GM19025 (cell line): ENCODE measurements around the gene ZNF823.

Experiments
- ATAC-seq: cut with Tn5 transposase; IDR thresholded peaks from one replicate; pipeline ENCODE4 v1.9.1; 2021; ENCODE audit warnings: mild to moderate bottlenecking, low read depth, moderate library complexity; ENCODE audit not compliant: unreplicated experiment

ZNF823 gene

DNA sequence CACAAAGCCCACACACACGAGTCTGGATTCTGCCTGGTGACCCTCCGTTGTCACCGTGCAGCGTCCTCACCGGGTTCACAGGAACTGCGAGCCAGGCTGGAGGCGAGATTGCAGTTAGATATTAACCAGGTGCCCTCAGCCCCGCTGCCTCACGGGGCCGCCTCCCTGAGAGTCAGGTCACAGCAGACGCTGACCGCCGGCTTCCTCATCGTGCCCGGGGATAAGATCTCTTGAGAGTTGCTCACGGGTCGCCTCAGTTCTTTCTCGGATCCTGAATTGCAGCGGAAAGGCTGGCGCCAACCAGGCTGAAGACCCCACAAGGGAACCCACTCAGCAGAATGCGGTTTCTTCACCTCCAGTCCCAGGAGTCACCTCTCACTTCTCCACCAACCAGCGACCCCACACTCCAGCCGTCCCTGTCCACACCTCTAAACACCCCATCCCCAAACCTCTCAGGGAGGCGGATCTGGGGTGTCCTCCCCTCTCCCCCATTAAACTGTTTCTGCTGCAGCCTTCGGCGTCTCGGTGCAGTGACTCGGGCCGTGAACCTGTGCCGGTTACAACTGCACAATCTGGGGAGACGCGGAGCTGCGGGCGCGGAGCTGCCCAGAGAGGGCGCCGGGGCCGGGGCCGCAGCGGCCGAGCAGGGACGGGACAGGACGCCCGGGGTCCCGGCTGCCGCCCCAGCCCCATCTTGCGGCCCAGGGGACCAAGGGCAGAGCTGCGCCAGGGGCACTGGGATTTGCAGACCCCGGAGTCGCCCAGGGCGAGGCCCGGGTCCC lies 591 bp downstream of the ZNF823 start:
- ATAC-seq: peak; percentile 30

DNA sequence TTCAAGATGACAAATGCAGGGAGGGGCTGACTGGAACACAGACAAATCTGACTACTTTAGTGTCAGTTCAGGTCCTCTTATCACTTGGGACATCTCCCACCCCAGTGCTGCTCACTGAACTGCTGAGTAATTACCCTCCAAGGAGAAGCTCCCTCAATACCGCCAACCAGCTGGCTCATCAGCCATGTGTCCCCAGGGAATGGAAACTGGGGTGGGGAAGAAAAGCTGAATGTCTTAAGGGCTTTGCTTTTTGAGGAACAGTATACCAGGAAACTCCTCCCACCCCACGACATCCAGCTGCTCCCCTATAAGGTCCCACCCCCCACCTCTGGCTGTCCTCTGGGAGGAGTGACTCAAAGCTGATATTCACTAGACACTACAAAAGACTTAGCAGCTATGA lies 2.0 kb downstream of the ZNF823 start:
- no peak for ATAC-seq

DNA sequence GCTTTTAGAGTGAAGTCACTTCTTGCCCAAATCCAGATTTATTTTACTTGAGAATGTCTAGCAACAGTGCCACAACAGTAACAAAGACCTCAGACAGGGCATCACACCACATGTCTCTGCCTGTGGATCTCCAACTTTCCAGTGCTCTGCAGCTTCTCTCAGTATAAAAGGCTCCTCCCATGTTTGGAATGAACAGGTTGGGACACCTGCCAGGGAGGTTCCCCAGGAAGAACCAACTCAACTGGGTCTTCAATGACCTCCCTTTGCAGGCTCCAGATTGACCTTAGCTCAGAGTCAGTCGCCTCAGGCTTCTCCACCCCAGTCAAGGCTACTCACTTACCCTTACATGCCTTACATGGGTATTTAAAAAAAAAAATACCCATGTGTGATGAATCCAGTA lies 3.4 kb downstream of the ZNF823 start:
- no peak for ATAC-seq

DNA sequence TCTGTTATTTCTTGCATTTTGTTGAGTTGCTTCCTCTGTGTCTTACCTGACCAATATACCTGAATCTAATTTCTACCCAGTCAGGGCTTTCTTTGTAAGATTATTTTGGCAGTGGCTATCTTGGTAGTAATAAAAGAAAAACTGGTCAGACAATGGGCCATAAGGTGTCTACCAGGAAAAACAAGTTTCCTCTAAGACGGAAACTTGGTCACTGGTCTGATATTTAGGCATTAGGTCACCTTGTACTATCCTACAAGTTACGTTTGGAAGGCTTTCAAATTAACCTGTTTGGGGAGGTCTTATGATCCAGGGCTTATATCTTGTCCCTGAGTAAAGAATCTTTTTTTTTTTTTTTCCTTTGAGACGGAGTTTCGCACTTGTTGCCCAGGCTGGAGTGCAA lies 9.2 kb downstream of the ZNF823 start:
- no peak for ATAC-seq

DNA sequence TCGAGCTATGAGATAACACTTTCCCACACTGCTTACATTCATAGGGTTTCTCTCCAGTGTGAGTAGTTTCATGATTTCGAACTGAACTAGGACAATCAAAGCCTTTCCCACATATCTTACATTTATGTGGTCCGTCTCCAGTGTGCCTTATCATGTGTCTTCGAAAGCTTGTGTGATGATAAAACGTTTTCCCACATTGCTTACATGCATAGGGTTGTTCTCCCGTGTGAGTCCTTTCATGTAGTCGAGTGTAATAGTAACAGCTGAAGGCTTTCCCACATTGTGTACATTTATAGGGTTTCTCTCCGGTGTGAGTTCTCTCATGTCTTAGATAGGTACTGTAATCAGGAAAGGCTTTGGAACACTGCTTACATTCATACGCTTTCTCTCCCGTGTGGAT lies 16.3 kb downstream of the ZNF823 start:
- no peak for ATAC-seq

DNA sequence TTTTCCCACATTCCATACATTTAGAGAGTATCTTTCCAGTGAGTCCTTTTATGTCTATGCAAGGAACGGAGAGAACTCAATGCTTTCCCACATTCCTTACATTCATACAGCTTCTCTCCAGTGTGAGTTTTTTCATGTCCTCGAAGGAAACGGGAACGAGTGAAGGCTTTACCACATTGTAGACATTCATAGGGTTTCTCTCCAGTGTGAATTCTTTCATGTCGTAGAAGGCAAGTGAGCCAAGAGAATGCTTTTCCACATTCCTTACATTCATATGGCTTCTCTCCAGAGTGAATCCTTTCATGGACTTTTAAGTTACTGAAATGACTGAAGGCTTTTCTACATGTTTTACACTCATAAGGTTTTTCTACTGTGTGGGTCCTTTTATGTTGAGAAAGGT lies 17.1 kb downstream of the ZNF823 start:
- ATAC-seq: no peak

DNA sequence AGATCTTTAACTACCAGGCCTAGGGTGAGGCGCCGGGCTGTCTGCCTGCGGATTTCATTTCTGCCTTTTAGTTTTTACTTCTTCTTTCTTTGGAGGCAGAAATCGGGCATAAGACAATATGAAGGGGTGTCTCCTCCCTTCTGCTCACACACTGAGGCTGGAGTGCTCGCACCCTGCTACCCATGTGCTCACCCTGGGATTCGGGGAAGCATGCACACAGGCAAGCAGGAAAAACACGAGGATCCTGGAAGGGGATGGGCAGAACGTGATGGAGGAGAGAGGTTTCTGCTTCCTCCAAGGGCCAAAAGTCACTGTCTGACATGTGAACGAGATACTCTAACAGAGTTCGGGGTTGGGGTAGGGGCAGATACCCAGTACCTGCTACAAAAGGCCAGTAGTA lies 28.4 kb downstream of the ZNF823 start:
- ATAC-seq: no peak

DNA sequence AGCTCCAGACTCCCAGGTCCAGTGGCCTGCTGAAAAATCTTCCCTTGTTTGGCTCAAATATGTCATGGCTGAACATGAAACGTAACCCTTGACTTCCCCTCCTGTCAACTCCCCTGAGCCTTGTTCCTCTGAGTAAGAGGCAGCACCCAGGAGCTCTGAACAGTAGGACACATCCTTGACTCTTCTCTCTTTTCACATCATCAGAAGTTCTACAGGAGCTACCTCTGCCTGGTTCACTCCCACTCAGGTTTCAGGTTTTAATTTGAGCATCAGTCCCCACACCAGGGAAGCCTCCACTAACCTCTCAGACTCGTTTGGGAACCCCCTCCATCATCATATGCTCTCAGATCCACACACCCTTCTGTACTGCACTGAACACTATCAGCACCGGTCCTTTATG lies 30.3 kb downstream of the ZNF823 start:
- ATAC-seq: no peak

DNA sequence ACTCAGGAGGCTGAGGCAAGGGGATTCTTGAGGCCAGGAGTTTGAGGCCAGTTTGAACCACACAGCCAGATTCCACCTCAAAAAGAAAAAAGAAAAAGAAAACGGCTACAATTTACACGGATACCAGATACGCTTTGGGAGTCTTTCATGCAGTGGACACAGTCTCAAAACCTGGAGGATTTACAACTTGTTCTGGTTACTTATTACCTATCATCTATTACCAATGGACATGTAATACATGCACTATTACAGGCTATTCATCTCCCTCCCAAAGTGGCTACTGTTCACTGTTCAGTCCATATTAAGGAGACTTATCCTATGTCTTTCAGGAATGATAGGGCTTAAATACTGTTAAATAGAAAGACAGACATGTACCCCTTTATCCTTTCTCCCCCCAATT lies 33.3 kb downstream of the ZNF823 start:
- no peak for ATAC-seq

DNA sequence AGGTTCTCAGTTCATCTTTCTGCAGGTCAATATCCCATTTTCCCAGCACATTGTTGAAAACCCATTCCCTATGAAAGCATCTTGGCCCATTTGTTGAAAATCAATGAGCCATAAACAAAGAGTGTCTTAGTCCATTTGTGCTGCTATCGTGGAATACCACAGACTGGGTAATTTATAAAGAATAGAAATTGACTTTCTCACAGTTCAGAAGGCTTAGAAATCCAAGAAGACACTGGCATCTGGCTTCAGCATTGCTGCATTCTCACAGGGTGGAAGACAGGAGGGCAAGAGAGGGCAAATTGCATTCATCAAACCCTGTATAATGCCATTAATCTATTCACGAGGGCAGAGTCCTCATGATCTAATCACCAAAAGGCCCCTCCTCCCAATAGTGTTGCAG lies 34.1 kb downstream of the ZNF823 start:
- no peak for ATAC-seq

DNA sequence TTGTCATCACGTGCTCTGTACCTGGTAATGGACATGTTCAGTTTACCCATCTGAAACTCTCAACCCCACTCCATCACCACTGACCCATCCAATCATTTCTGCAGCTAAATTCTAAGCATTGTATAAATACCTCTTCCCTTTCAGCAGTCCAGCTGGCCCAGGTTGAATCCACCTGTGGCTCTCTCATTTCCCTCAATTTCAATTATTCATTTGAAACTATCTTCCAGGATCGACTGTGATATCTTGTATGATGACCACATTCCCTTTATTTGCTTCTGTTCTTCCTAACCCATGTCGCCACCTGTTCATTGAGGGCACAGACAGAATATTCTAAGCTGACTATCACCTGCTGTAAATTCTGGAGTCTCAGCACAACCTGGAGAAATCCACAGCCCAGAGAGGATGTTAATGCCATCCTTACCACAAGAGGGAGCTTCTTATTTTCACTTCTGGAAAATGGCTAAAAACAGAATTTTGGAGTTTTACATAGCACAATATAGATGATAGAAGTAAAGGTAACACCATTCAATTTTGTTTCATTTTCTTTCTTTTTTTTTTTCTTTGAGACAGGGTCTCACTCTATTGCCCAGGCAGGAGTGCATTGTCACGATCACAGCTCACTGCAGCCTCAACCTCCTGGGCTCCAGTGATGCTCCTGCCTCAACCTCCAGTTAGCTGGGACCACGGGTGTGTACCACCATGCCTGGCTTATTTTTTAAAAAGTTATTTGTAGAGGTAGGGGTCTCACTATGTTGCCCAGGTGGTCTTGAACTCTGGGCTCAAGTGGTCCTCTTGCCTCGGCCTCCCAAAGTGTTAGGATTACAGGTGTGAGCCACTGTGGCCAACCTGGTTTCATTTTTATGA lies 38.6 kb downstream of the ZNF823 start:
- no peak for ATAC-seq

DNA sequence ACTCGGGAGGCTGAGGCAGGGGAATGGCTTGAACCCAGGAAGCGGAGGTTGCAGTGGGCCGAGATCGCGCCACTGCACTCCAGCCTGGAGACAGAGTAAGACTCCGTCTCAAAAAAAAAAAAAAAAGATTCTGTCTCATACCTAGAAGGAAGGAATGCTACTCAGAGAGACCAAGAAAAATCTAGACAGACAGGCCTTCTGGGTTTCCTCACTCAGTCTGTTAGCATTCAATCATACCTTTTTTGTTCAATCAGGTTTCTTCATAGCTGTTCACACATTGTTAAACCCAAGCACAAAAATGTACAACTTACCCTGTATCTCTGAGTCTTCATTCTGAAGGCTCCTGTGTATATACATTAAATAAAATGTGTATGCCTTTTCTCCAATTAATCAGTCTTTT lies 40.5 kb downstream of the ZNF823 start:
- ATAC-seq: no peak

DNA sequence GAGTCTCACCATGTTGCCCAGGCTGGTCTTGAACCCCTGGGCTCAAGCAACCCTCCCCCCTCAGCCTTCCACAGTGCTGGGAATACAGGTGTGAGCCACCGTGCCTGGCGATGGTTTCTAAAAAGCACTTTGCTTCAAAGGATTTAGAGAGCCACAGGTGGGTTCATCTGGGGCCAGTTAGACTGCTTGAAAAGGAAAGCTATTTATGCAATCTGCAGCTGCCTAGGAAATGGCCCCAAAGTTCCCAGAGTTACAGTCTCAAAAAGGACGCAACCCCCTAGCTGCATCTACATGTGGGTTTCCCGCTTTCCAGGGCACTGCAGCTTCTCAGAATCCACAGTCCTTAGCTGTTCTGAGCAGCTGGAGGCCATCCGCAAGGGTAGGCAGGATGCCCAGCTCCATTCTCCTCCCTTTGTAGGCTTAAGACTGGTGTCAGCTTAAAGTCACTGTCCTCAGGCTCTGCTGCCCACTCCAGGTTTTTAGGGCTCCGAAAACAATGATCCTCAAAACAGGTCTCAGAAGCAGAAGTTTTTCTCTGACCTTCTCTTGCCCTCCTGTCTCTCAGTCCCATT lies 41.4 kb downstream of the ZNF823 start:
- no peak for ATAC-seq

DNA sequence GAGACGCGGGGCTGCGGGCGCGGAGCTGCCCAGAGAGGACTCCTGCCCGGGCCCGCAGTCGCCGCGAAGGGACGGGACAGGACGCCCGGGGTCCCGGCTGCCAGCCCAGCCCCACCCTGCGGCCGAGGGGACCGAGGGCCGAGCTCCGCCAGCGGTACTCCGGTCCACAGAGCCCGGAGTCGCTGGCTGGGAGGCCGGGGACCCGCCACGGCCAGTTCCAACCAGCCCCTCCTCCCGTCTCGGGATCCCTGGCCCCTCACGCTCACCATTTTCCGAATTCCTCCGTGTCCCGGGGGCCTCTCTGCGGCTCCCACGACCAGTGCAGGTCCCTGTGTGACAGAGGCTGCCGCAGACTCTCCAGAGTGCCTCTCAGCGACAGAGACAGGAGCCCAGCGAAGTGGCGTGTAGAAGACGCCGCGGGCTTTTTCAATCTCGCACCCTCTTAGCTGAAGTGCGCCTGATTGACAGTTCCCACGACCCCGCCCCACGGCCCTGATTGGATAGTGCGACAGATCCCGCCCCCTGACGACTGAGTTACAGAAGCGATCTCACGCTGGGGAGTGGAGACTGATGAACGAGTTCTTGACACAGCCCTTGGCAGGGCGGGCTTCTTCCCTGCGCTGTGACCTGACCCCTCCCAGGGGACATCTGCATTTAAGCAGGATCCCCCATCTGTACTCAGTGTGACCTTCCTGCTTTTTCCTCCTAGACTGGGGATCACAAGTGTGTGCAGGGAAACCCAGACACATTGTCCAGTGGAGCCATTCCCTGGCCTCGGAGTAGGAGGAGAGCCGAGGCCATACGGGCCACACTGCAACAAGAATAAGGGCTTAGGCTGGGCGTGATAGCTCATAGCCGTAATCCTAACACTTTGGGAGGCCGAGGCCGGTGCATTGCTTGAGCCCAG lies 44.0 kb downstream of the ZNF823 start:
- ATAC-seq: no peak

DNA sequence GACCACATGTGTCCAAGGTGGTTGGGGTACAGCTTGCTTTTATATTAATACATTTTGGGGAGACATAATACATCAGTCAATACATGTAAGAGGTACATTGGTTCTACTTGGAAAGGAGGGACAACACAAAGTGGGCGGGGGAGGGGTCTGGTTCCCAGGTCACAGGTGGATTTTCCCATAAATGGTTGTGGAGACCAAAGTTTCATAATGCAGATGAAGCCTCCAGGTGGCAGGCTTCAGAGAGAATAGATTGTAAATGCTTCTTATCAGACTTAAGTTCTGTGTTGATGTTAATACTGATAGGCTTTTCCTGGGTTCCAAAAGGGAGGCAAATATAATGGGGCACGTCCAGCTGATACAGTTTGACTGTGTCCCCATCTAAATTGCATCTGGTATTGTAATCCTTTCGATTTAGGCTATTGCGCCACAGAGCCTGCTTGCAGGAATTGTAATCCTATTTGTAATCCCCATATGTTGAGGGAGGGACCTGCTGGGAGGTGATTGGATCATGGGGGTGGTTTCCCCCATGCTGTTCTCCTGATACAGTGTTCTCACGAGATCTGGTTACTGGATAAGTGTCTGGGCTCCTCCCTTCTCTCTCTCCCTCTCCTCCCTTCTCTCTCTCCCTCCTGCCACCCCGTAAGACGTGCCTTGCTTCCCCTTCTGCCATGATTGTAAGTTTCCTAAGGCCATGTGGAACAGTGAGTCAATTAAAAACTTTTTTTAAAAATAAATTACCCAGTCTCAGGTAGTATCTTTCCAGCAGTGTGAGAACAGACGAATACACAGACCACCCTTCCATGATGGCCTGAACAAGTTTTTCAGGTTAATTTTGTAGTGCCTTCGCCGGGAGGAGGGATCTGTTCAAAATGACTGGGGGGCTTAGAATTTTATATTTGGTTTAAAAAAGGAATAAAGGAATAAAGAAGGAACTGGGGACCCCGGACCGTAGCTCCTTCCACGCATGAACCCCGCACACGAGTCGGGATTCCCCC lies 44.9 kb downstream of the ZNF823 start:
- ATAC-seq: no peak

DNA sequence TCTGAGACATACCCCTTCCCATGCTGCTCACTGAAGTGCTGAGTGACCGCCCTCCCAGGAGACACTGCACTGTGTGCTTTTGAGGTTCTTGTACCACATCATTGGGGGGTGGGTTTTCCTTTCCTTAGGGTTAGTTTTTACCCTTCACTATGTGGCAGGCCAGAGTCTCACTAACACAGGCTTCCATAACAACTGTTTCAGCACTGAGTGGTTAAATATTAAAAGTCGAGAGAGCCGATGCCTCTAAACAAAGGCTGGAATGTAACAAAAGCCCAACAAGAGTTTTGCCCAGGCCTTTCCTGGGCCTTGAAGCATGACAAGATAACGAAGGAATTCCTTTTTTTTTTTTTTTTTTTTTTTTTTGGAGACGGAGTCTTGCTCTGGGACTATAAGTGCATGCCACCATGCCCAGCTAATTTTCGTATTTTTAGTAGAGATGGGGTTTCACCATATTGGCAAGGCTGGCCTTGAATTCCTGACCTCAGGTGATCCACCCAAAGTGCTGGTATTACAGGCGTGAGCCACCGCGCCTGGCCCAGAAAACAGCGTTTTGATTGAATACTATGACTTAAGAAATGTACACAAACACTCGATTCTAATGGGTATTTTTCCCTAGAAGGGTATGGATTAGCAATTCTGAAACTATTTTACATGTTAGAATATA lies 46.5 kb downstream of the ZNF823 start:
- ATAC-seq: no peak

DNA sequence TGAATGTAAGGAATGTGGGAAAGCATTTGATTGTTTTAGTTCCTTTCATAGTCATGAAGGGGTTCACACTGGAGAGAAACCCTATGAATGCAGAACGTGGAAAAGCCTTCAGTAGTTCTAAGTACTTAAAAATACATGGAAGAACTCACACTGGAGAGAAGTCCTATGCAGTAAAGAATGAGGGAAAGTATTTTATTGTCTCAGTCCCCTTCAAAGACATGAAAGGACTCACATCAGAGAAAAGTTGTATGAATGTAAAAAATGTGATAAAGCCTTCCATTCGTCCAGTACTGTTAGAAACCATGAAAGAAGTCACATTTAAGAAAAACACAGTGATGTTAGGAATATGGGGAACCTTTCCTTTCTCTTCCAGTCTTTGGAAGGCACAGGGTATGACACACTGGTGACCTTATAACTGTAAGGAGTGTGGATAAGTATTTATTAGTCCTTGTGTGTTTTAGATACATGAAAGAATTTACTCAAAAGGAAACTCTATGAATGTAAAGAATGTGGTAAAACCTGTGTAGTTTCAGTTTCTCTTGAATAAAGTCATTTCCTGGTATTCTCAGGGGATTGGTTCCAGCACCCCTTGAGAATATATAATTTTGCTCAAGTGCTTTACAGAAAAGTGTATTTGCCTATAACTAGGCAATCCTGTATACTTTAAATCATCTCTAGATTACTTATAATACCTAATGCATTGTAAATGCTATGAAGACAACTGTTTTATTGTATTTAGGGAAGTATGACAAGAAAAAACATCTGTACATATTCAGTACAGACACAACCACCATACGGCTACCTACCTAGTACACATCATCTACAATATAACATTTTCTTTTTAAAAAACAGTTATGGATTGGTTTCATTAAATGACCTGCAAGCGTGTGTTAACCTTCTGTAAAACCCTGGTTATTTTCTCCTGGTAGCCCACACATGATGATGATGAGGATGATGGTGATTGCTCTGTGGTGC lies 52.8 kb downstream of the ZNF823 start:
- ATAC-seq: no peak
